ENCODE data around the gene EPHA7.

The EPHA7 gene

GRCh38 chr6:93325761-93326160 lies 93.6 kb downstream of the EPHA7 start:
- DNase-seq (ENCODE audit: low spot score): no peak

- no peak for DNase-seq (ENCODE audit: low spot score)
Observed at GRCh38 chr6:93323630-93324029, 95.7 kb downstream of the EPHA7 start.

GRCh38 chr6:93322651-93323050 lies 96.7 kb downstream of the EPHA7 start:
- DNase-seq (ENCODE audit: low spot score): no peak

GRCh38 chr6:93319304-93319703 lies 100.1 kb downstream of the EPHA7 start:
- no peak for DNase-seq (ENCODE audit: low spot score)

- peak; percentile 16 for DNase-seq (ENCODE audit: low spot score)
Observed at GRCh38 chr6:93318121-93318520, 101.2 kb downstream of the EPHA7 start.

- no peak for DNase-seq (ENCODE audit: low spot score)
Observed at GRCh38 chr6:93317592-93317991, 101.8 kb downstream of the EPHA7 start.

- DNase-seq (ENCODE audit: low spot score): no peak
Observed at GRCh38 chr6:93307505-93308409, 111.6 kb downstream of the EPHA7 start.

GRCh38 chr6:93305088-93305487 lies 114.3 kb downstream of the EPHA7 start:
- DNase-seq (ENCODE audit: low spot score): no peak

GRCh38 chr6:93304505-93304904 lies 114.9 kb downstream of the EPHA7 start:
- no peak for DNase-seq (ENCODE audit: low spot score)

- no peak for DNase-seq (ENCODE audit: low spot score)
Observed at GRCh38 chr6:93300661-93301060, 118.7 kb downstream of the EPHA7 start.

- no peak for DNase-seq (ENCODE audit: low spot score)
Observed at GRCh38 chr6:93299622-93300021, 119.7 kb downstream of the EPHA7 start.

GRCh38 chr6:93295631-93296030 lies 123.7 kb downstream of the EPHA7 start:
- no peak for DNase-seq (ENCODE audit: low spot score)

- DNase-seq (ENCODE audit: low spot score): no peak
Observed at GRCh38 chr6:93294879-93295278, 124.5 kb downstream of the EPHA7 start.

GRCh38 chr6:93293872-93294271 lies 125.5 kb downstream of the EPHA7 start:
- no peak for DNase-seq (ENCODE audit: low spot score)

GRCh38 chr6:93293460-93293859 lies 125.9 kb downstream of the EPHA7 start:
- DNase-seq (ENCODE audit: low spot score): no peak

GRCh38 chr6:93282521-93283031 lies 136.8 kb downstream of the EPHA7 start:
- DNase-seq (ENCODE audit: low spot score): no peak

- no peak for DNase-seq (ENCODE audit: low spot score)
Observed at GRCh38 chr6:93278241-93278640, 141.1 kb downstream of the EPHA7 start.

GRCh38 chr6:93272896-93273295 lies 146.5 kb downstream of the EPHA7 start:
- no peak for DNase-seq (ENCODE audit: low spot score)

GRCh38 chr6:93272211-93272610 lies 147.1 kb downstream of the EPHA7 start:
- peak; percentile 28 for DNase-seq (ENCODE audit: low spot score)

- no peak for DNase-seq (ENCODE audit: low spot score)
Observed at GRCh38 chr6:93266116-93266817, 153.1 kb downstream of the EPHA7 start.

- no peak for DNase-seq (ENCODE audit: low spot score)
Observed at GRCh38 chr6:93260881-93261280, 158.5 kb downstream of the EPHA7 start.

- DNase-seq (ENCODE audit: low spot score): no peak
Observed at GRCh38 chr6:93259332-93259731, 160.0 kb downstream of the EPHA7 start.

GRCh38 chr6:93252930-93253329 lies 166.4 kb downstream of the EPHA7 start:
- DNase-seq (ENCODE audit: low spot score): no peak
